Raji (cell line): ENCODE results near the gene TCF4.

ENCODE experiments used
- POLR2A ChIP-seq: IDR thresholded peaks from 2 replicates; pipeline ENCODE4 v1.6.1; 2011; ENCODE audit warnings: low read depth, low read length, control low read depth; ENCODE audit not compliant: insufficient read depth

Gene TCF4

DNA sequence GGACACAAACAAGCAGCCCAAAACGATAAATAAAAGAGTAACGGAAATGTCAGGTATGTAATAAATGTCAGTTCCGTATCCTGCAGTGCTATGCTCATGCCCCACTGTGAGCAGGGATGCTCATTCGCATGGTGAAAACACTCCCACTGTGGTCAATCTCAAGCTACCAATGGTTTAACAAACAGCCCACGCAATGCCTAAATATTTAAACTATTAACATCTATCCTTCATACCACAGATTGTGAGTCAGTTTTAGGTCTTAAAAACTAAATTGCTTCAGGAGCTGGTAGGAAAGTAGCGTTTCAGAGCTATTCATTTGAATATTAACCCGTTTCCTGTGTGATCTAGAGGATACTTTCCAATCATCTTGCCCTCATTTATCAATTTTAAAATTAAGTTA, 207.4 kb downstream of the TCF4 start:
- no peak for TF ChIP-seq POLR2A

DNA sequence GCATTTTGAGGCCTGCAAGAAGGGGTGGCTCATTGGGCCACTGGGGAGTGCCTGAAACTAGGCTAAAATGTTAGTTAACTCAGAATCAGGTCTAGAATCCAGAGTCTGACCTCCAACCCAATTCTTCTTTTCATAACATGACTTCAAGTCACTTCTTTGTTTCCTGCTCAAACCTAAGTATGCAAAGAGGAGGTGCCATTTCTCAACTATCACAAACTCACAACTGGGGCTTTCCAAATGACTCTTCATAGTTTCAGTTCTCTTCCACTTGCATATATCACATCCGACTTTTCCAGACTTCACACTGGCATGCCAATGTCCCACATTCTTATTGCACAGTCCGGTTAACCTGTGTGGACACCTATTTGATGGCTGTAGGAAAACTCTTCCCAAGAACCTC, 211.6 kb downstream of the TCF4 start:
- TF ChIP-seq POLR2A: no peak

- no peak for TF ChIP-seq POLR2A
Measured at GRCh38 chr18:55375930-55376329, 212.1 kb downstream of the TCF4 start.

GRCh38 chr18:55374741-55375140, 213.3 kb downstream of the TCF4 start:
- TF ChIP-seq POLR2A: no peak

GRCh38 chr18:55372209-55372608, 215.8 kb downstream of the TCF4 start:
- TF ChIP-seq POLR2A: no peak

GRCh38 chr18:55370936-55371335, 217.1 kb downstream of the TCF4 start:
- TF ChIP-seq POLR2A: no peak

DNA sequence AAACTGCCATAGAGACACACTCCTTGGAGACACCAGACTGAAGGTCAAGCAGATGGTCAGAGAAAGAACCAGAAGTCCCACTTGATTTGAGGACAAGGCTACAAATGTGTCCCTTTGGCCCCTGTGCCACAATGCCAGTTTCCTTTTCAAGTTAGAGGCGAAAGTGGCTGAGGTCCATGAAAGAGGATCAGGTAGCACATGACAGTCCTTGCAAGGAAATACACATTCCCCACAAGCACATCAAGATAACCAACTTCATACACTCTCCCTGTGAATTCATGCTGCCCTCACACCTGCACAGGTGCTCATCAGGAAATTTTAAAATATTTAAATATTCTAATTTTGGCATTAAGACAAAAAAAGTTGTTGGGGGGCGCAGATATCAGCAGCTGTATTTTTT, 218.6 kb downstream of the TCF4 start:
- TF ChIP-seq POLR2A: no peak

- TF ChIP-seq POLR2A: no peak
Measured at GRCh38 chr18:55365342-55365741, 222.7 kb downstream of the TCF4 start.

- TF ChIP-seq POLR2A: no peak
Measured at GRCh38 chr18:55362303-55362702, 225.7 kb downstream of the TCF4 start.

- TF ChIP-seq POLR2A: no peak
Measured at GRCh38 chr18:55361492-55362250, 226.3 kb downstream of the TCF4 start.

- TF ChIP-seq POLR2A: no peak
Measured at GRCh38 chr18:55360061-55360460, 227.9 kb downstream of the TCF4 start.

- no peak for TF ChIP-seq POLR2A
Measured at GRCh38 chr18:55356815-55357214, 231.2 kb downstream of the TCF4 start.

DNA sequence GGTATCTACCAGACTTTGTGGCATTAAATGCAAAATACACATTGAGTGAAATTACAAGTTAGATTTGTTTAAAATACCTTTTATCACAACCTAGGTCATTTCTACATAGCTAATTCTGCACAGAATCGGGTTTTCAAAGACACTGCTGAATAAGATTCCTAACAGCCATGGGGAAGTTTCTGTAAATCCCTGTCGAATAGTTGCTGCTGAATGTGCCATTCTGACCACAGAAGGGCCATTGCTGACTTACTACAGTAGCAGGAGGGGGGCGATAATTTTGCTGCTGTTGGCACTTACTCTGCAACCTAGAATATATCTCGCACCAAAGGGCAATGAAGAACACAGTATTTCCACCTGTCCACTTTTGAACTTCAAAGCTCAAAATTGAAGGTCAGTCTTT, 232.8 kb downstream of the TCF4 start:
- TF ChIP-seq POLR2A: no peak

DNA sequence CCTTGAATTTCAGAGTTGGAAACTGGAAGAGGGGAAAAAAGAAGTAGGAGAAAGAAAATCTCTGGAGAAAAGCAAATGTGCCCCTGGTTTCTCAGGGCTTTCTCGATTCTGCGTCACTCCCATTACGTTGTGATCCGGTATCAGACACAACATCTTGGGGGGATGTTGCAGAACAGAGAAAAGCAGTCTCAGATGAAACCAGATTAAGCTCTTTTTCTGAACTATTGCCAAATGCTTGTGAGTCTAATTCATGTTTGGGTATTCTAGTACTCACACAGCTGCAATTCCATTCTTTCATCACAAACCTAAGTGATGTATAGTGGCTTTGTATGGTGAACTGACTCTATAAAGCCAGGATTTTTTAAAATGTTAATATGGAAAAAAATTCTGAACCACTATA, 233.2 kb downstream of the TCF4 start:
- no peak for TF ChIP-seq POLR2A

DNA sequence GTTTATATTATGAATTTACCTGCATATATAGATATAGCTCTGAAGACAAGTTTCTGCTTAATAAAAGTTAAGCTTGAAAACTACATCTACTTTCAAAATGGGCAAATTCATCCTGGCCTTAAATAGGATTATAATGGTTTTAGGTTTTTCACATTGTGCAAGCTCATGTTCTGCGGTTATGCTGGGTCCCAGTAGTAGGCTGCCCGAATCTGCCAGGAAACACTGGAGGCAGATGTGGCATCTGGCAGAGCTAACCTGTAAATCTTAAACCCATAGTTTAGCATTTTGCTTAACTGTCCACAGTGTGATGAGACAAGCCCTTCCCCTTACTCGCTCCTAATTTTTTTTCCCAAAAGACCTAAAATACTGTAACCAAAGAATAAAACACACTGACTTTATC, 234.2 kb downstream of the TCF4 start:
- no peak for TF ChIP-seq POLR2A

GRCh38 chr18:55353391-55353790, 234.6 kb downstream of the TCF4 start:
- TF ChIP-seq POLR2A: no peak

DNA sequence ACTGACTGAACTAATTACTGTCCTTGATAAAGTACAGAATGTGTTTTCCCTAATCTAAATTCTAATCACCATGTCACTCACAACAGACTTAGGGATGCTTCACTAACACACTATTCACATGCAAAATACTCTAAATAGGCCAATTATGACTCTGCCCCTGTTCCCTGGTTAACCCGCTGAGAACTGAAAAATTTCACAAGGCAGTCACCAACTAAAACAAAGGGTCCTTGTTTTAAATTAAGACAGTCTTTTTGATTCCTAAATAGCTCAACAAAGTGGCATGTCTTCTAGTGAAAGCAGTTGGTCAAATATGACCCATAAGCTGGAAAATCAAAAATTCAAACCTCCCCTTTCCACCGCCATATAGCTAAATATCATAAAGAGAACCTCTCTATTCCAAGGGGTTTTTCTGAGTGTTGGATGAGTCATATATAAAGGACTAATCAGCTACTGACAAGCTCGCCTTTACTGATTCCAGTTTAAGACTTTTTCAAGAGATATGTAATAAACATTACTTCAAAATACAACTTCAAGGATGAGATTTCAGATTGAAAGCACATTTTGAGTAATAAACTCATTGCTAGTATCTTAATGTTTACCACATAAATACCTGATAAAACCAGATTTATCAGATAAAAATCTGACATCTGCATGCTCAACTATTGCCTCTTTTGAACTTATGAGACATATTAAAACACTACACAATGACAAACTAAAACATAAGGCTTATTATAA, 235.8 kb downstream of the TCF4 start:
- no peak for TF ChIP-seq POLR2A

GRCh38 chr18:55351241-55351691, 236.7 kb downstream of the TCF4 start:
- TF ChIP-seq POLR2A: no peak
